ENCODE results near the gene ZFYVE9. TPM values are rescaled to one million over a fixed set of nuclear protein-coding genes. Genes with fewer than 3 reads are reported as not detected.

The ZFYVE9 gene
- total RNA-seq, 1 experiment from 2014 or later: 18.0 TPM

GRCh38 chr1:52337439-52337838 lies 195.6 kb downstream of the ZFYVE9 start:
- CTCF ChIA-PET: no interaction called here
- in situ Hi-C loops (cut with HindIII; ENCODE audit: low pct_unique_long_range_greater_than_20kb, low sequenced_read_pairs) (no loop called here), intact Hi-C loops (cut with micrococcal nuclease; ENCODE audit: unreplicated experiment) (no loop called here)
- Histone ChIP-seq H3K27ac (ENCODE audit: low read length) (no peak overlapping the region), H3K4me1 (ENCODE audit: control insufficient read depth, insufficient read depth, low read length) (no peaks in the 10 kb centered on the region), H3K36me3 (ENCODE audit: control insufficient read depth, insufficient read depth, low read length) (no peaks in the 10 kb centered on the region), H3K9me3 (ENCODE audit: control insufficient read depth, insufficient read depth, low read depth, low read length) (no peaks in the 10 kb centered on the region), H3K27me3 (ENCODE audit: control insufficient read depth, insufficient read depth, low read length) (no peaks in the 10 kb centered on the region), H3K4me3 (ENCODE audit: low read depth in 2 of 2, low read length in 2 of 2) (no peak overlapping the region)
- ATAC-seq: no peak
- no peak for DNase-seq (ENCODE audit: low read depth, low spot score)
- BruUV-seq (replicated peaks): no TSS peak
- POLR2A ChIA-PET: no interaction called here
- no peak for TF ChIP-seq SIN3A (IDR thresholded peaks at IDR 0.05; ENCODE audit: borderline replicate concordance, insufficient read depth, low read depth, low read length)
- TF ChIP-seq REST (IDR thresholded peaks at IDR 0.05; ENCODE audit: insufficient read depth in 1 of 2, low read depth in 2 of 2, low read length in 1 of 2): no peak
- no peak for TF ChIP-seq POLR2AphosphoS5 (IDR thresholded peaks at IDR 0.05; ENCODE audit: low read depth, low read length)
- no peak for TF ChIP-seq TCF7L2 (IDR thresholded peaks at IDR 0.05; ENCODE audit: low read depth, low read length)
- no peak for TF ChIP-seq CTCF (IDR thresholded peaks at IDR 0.05)

GRCh38 chr1:52341655-52342260 lies 199.9 kb downstream of the ZFYVE9 start:
- CTCF ChIA-PET: no interaction called here

More at GRCh38 chr1:52341655-52342260, 199.9 kb downstream of the ZFYVE9 start:
- Histone ChIP-seq H3K9me3 (ENCODE audit: control insufficient read depth, insufficient read depth, low read depth, low read length) (no peaks in the 10 kb centered on the region), H3K27me3 (ENCODE audit: control insufficient read depth, insufficient read depth, low read length) (no peaks in the 10 kb centered on the region), H3K36me3 (ENCODE audit: control insufficient read depth, insufficient read depth, low read length) (no peaks in the 10 kb centered on the region), H3K4me1 (ENCODE audit: control insufficient read depth, insufficient read depth, low read length) (no peaks in the 10 kb centered on the region), H3K27ac (ENCODE audit: low read length) (no peak overlapping the region), H3K4me3 (ENCODE audit: low read depth in 2 of 2, low read length in 2 of 2) (no peak overlapping the region)
- TF ChIP-seq CTCF (IDR thresholded peaks at IDR 0.05) (no peak), TCF7L2 (IDR thresholded peaks at IDR 0.05; ENCODE audit: low read depth, low read length) (no peak), SIN3A (IDR thresholded peaks at IDR 0.05; ENCODE audit: borderline replicate concordance, insufficient read depth, low read depth, low read length) (no peak), POLR2AphosphoS5 (IDR thresholded peaks at IDR 0.05; ENCODE audit: low read depth, low read length) (no peak), REST (IDR thresholded peaks at IDR 0.05; ENCODE audit: insufficient read depth in 1 of 2, low read depth in 2 of 2, low read length in 1 of 2) (no peak)
- DNase-seq (ENCODE audit: low read depth, low spot score): no peak
- intact Hi-C loops (cut with micrococcal nuclease; ENCODE audit: unreplicated experiment): no loop called here
- ATAC-seq: no peak
- in situ Hi-C loops (cut with HindIII; ENCODE audit: low pct_unique_long_range_greater_than_20kb, low sequenced_read_pairs): no loop called here
- POLR2A ChIA-PET: no interaction called here
- no TSS peak for BruUV-seq (replicated peaks)
